Mucosa of descending colon (tissue), 3 donors: ENCODE measurements around the gene MAGI1. TPM values are rescaled to one million over a fixed set of nuclear protein-coding genes. Genes with fewer than 3 reads are reported as not detected.

Experiments used
- ATAC-seq: fragments of 200-7000 bp; cut with Tn5 transposase; one replicate; pipeline ENCODE4 v1.9.1; 2020; ENCODE audit warnings: mild to moderate bottlenecking, moderate library complexity
- DNase-seq, 3 donors: peaks; one replicate each; pipeline ENCODE4 v3.0.0-alpha.2; 2020
- H3K36me3 ChIP-seq: fragments of 200-600 bp; one replicate; pipeline ENCODE4 v1.8.0; 2021; ENCODE audit warnings: low read depth, mild to moderate bottlenecking
- H3K4me1 ChIP-seq: fragments of 200-600 bp; one replicate; pipeline ENCODE4 v1.8.0; 2021; ENCODE audit warnings: low read depth, mild to moderate bottlenecking
- H3K4me3 ChIP-seq: fragments of 200-600 bp; one replicate; pipeline ENCODE4 v1.8.0; 2021; ENCODE audit warnings: mild to moderate bottlenecking
- H3K9me3 ChIP-seq: fragments of 200-600 bp; one replicate; pipeline ENCODE4 v1.8.0; 2021; ENCODE audit warnings: mild to moderate bottlenecking
- CTCF ChIP-seq: fragments of 200-600 bp; IDR thresholded peaks from one replicate; pipeline ENCODE4 v1.8.0; 2022; ENCODE audit warnings: antibody characterized with exemption, mild to moderate bottlenecking
- intact Hi-C, 2 donors: fragments of 100-400 bp; cut with DNase I in 1 of 2; cut with micrococcal nuclease in 1 of 2; formaldehyde crosslinking; loops; one replicate each; pipeline versions ENCODE4 v1.11.0 to v1.11.1; 2022; cut with DNase I, micrococcal nuclease
- total RNA-seq, 3 donors: library from RNA; stranded (reverse); fragmentation: NEBNext Ultra II Directional in 2 of 3; extraction: Animal tissue kit (Norgen Biotek cat#: 25700) in 2 of 3; gene quantifications; one replicate each; pipeline versions ENCODE4 v1.2.1 to v1.2.4, GENCODE V29; 2021 to 2023
- donor health status: DM: no; HTN: no; CAD: no; lungs with moderate emphysema.
- donor health status: DM: no; HTN: no; CAD: no.
- donor health status: DM: no; HTN: yes; CAD: no.

The MAGI1 gene
- total RNA-seq, 3 donors from 2014 or later, result 41.9 to 59.6 (median 45.6) TPM

GRCh38 chr3:65992106-65992505, 46.6 kb downstream of the MAGI1 start:
- ATAC-seq (no peak), DNase-seq (no peak)
- intact Hi-C loops, result no loop called here
- Histone ChIP-seq H3K4me3 (no peak overlapping the region), H3K4me1 (no peaks in the 10 kb centered on the region), H3K36me3 (no peaks in the 10 kb centered on the region), H3K9me3 (no peaks in the 10 kb centered on the region)
- no peak for TF ChIP-seq CTCF

GRCh38 chr3:65988411-65989180, 50.1 kb downstream of the MAGI1 start:
- DNase-seq, result no peak
- Histone ChIP-seq H3K36me3 (no peaks in the 10 kb centered on the region), H3K4me1 (peaks cover under 1% of the 10 kb centered on the region), H3K9me3 (no peaks in the 10 kb centered on the region), H3K4me3 (no peak overlapping the region)
- no peak for ATAC-seq
- intact Hi-C loops, result no loop called here
- no peak for TF ChIP-seq CTCF

GRCh38 chr3:65986285-65986684, 52.4 kb downstream of the MAGI1 start:
- DNase-seq (no peak), ATAC-seq (no peak)
- H3K9me3 ChIP-seq, result no peaks in the 10 kb centered on the region
- peaks cover 9% of the 10 kb centered on the region for H3K4me1 ChIP-seq
- no peak for TF ChIP-seq CTCF
- H3K36me3 ChIP-seq, result no peaks in the 10 kb centered on the region
- intact Hi-C loops, result no loop called here
- H3K4me3 ChIP-seq, result no peak overlapping the region

- TF ChIP-seq CTCF, result no peak
- Histone ChIP-seq H3K36me3 (no peaks in the 10 kb centered on the region), H3K4me1 (peaks cover 9% of the 10 kb centered on the region), H3K9me3 (no peaks in the 10 kb centered on the region), H3K4me3 (no peak overlapping the region)
- DNase-seq (no peak), ATAC-seq (no peak)
- intact Hi-C loops, result no loop called here
Observed at GRCh38 chr3:65984975-65985374, 53.7 kb downstream of the MAGI1 start.

- no peak overlapping the region for H3K4me3 ChIP-seq
- intact Hi-C loops, result no loop called here
- TF ChIP-seq CTCF, result no peak
- no peaks in the 10 kb centered on the region for H3K9me3 ChIP-seq
- no peak for DNase-seq
- no peak for ATAC-seq
- H3K36me3 ChIP-seq, result no peaks in the 10 kb centered on the region
- peaks cover 9% of the 10 kb centered on the region for H3K4me1 ChIP-seq
Observed at GRCh38 chr3:65983100-65983499, 55.6 kb downstream of the MAGI1 start.
